ENCODE results near the gene ZFP36L1.

The ZFP36L1 gene

DNA sequence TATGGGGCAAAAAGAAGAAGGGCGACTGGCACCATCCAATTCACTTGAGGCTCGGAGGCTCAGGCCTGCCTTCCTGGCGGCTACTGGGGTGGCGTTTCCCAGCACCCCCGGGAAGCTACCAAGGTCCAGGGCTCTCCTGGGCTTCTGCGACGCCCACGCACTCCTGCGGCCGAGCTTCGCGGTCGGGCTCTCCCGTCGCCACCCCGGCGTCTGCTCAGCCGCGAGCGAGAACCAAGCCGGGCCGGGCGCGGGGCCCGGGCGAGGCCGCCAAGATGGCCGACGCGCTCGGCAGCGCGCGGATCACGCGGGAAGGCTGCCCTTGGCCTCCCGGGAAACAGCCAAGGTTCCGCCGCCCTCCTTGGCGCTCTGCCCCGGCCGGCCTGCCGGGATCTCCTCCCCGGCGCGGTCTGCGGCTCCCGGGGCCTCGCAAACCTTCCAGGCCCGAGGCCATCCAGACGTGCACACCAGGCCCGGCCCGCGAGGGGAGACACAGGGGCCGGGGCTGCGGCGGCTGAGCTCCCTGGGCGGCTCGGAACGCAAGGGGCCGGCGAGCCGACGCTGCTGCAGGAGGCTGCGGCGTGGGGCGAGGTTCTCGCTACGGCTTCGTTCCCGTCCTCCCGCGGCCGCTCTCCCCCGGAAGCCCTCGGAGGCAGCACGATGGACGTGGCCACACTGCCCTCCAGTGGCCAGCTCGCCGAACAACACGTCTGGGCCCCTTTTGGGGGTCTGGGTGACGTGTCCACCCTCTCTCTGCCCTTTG is 23.5 kb upstream of the ZFP36L1 start:
- peak in 3 of 4 experiments; percentile 82 to 85 (median 85) for DNase-seq (ENCODE audit: low read depth in 4 of 4, low spot score in 1 of 4)

- DNase-seq (ENCODE audit: low read depth in 4 of 4, low spot score in 1 of 4) = no peak
These were observed 22.7 kb upstream of the ZFP36L1 start for GRCh38 chr14:68815298-68816182.

DNA sequence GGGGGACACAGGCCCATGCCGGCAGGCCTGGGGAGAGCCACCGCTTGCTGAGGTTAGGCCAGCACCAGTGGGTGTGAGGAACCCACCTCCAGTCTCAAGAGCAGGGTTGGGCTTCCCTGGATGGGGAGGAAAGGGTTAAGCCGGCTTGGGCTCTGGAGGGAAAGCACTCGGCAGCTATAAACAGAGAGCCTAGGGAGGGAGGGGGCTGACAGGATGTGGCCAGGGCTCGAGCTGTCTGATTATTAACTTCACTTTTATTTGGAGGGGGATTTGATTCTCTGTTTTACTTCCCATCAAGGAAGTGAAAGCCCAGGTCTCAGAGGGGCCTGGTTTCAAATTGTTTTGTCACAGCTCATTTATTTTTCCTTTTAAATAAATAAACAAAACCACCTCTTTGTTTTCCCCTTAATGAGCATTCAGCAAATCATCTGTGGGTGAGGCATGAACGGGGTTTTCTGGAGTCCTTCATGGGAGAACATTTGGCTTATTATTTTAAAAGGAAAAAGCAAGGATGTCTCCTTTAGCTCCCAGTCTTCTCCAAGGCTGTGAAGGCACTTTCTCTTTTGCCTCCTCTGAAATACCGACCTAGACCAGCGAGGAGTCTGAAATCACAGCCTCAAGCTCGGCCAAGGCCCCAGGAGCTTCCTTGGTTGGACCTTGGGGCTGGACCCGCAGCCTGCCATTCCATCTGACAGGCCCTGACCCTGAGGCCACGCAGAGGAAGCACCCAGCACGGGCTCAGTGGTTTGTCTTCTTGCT is 21.9 kb upstream of the ZFP36L1 start:
- DNase-seq (ENCODE audit: low read depth in 4 of 4, low spot score in 1 of 4) = no peak

DNA sequence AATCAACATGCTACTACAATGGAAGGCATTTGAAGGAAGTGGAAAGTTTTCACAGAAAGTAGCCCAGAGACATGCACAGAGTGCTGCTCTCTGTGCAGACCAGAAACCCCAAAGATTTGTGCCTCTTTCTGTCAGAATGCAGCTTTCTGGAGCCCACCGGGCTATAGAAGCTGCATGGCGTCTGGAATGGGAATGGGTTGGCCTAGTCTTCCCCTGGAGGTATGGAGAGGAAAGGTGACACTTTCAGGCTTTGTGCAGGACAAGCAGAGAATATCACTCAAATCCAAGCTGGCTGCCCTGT is 21.3 kb upstream of the ZFP36L1 start:
- no peak for DNase-seq (ENCODE audit: low read depth in 4 of 4, low spot score in 1 of 4)

DNA sequence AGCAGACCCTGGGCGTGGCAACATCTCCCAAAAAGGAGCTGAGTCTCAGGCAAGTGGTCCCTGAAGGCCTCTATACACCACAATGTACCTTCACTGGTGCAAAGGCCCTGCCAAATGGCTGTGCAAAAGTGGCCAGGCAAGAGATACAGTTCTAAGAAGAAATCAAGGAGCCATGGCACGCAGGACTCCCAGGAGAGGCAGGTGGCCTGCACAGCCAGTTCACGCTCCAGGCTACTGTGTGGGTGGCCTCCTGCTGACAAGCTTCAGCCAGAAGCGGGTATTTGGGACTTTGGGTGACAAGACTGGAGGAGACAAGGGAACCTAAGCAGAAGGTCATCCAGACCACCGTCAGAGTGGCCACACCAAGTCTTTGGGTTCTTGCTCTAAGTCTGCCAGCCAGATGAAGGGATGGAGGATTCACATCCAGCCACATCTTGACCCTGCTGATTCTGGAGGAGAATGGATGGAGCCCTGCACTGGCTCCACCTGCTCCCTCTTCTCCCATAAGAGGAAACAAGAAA is 20.5 kb upstream of the ZFP36L1 start:
- DNase-seq (ENCODE audit: low read depth in 4 of 4, low spot score in 1 of 4) = no peak

DNA sequence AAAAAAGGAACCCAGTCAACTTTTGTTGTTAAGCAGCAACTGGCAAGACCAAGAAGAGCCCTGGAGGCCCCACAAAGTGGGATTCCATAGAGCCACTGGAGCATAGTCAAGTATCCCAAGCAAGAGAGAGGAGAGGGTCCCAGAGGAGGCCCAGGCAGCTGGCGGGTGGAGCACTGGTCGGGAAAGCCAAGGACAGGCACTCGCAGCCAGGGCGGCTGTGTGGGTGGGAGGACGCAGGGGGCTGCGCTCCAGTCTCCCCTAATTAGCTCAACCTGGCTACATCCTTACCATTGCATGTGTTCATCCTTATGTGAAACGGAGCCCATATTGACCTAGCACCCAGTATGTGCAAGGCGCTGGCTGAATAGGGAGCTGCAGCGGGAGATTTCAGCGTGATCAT is 18.3 kb upstream of the ZFP36L1 start:
- no peak for DNase-seq (ENCODE audit: low read depth in 4 of 4, low spot score in 1 of 4)

DNA sequence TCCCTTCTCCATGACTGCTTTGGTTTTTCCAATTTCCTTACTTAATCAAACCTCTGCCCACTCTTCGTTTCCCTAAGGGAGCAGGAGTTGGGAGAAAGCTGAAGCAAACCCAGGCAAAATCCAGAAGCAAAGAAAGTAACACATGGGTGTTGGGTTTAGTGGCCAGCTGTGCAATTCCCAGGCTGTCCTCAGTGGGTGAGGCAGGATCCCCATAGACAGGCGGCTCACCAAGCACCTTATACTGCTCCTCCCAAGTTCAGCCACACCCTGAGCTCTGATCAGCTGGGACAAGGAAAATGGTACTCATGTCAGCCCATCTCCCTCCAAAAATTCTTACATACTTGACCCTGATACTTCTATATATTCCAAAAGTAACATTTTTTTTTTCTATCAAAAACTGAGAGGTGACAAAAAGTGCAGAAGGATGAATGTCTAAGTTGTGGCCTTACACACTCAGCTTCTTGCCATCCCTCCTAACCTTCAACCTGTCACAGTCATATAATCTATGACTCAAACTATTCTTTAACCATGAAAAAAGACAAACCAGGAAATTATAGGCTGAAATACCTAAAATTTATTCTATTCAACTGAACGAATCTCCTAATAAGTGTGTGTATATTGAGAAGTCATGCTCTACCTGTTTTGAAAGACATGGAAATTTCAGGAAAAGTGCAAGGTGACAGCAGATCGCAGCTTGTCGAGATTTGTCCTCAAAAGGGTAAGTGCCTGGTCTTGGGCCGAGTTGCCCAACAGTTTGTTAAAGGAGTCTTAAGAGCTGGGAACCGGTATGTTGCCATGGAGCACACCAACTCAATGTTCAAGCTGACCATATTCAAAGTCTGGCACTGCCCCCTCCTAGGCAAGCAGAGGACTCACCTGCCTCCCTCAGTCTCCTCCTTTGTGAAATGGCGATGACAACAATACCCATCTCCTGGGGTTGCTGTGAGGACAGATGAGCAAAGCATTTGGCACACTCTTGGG is 17.6 kb upstream of the ZFP36L1 start:
- DNase-seq (ENCODE audit: low read depth in 4 of 4, low spot score in 1 of 4) = no peak

- no peak for DNase-seq (ENCODE audit: low read depth in 4 of 4, low spot score in 1 of 4)
These were observed 16.7 kb upstream of the ZFP36L1 start for GRCh38 chr14:68809524-68809923.

- DNase-seq (ENCODE audit: low read depth in 4 of 4, low spot score in 1 of 4) = no peak
These were observed 16.0 kb upstream of the ZFP36L1 start for GRCh38 chr14:68808696-68809480.

- no peak for DNase-seq (ENCODE audit: low read depth in 4 of 4, low spot score in 1 of 4)
These were observed 15.1 kb upstream of the ZFP36L1 start for GRCh38 chr14:68807987-68808386.

- no peak for DNase-seq (ENCODE audit: low read depth in 4 of 4, low spot score in 1 of 4)
These were observed 14.3 kb upstream of the ZFP36L1 start for GRCh38 chr14:68807148-68807600.

DNA sequence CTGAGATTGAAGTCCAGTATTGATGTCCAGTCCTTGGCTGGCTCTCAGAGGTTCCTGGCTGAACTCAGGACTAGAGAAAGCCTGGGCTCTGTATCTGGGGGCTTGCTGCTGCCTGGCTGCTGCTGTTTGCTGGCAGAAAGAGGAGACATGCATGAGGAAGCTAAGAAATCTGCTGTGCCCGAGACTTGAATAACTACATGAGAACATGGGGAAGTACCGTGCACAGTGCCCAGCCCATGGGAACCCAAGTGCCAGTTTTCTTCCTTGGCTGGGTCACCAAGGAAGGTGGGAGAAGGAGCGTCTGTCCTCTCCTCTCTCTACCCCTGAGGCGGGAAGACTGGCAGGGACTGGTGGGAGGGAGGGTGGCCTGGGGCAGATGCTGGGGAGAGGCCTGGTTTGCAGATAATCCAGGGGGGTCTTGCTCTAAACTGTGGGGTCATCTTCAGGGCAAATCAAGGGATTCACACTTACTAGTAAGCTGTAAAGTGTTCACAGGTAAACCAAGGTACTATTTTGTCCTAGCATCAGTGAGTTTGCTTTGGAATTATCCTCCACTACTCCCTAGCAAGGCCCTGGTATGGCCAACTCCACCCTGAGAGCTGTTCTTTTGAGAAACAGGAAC is 13.8 kb upstream of the ZFP36L1 start:
- no peak for DNase-seq (ENCODE audit: low read depth in 4 of 4, low spot score in 1 of 4)

DNA sequence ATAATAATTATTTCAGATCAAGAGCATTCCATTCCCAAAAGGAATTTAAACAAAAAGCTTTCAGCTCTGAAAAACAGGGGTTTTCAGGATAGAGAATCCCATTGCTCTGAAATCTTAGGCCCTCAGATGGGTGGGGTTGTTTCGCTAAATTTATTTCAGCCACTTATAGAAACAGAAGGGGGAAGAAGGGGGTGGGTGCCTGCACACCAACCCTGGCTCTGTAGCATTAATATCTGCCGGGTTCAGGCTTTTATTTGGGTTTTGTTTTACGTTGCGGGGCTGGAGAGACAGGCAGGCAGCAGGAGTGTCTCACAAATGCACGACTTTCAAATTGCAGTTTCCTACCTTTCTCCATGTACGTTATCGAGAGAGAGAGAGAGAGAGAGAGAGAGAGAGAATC is 12.5 kb upstream of the ZFP36L1 start:
- no peak for DNase-seq (ENCODE audit: low read depth in 4 of 4, low spot score in 1 of 4)

DNA sequence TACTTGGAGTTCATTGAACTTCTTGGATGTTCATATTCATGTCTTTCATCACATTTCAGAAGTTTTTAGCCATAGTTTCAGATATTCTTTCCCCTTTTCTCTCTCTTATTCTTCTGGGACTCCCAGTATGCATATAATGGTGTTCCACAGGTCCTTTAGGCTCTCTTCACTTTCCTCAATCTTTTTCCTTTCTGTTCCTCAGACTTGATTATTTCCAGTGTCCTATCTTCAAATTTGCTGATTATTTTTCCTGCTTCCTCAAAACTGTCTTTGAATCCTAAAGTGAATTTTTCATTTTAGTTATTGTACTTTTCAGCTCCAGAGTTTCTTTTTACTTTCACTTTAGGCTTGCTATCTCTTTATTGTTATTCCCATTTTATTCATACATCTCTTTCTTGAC is 8.8 kb upstream of the ZFP36L1 start:
- no peak for DNase-seq (ENCODE audit: low read depth in 4 of 4, low spot score in 1 of 4)

DNA sequence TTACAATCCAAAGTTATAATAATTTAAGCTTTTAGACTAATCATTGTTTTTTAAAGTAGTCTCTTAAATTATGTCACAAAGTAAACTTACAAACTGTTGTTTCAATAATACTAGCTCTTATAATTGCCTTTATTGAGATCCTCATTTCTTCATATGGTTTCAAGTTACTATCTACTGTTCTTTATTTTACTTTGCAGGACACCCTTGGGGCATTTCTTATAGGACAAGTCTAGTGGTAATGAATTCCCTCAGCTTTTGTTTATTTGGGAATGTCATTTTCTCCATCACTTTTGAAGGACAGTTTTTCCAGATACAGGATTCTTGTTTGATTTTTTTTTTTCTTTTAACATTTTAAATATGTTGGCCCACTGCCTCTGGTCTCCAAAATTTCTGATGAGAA is 8.1 kb upstream of the ZFP36L1 start:
- no peak for DNase-seq (ENCODE audit: low read depth in 4 of 4, low spot score in 1 of 4)

DNA sequence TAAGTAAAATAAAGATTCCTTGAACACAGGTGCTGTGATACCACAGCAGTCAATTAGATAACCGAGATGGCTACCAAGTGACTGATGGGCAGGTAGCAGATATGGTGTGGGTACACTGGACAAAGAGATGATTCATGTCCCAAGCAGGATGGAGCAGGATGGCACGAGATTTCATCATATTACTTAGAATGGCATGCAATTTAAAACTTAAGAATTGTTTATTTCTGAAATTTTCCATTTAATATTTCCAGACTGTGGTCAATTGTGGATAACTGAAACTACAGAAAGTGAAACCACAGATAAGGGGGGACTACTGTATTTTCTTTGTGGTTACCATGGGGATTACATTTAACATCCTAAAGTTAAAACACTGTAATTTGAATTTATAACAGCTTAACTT is 7.5 kb upstream of the ZFP36L1 start:
- no peak for DNase-seq (ENCODE audit: low read depth in 4 of 4, low spot score in 1 of 4)

DNA sequence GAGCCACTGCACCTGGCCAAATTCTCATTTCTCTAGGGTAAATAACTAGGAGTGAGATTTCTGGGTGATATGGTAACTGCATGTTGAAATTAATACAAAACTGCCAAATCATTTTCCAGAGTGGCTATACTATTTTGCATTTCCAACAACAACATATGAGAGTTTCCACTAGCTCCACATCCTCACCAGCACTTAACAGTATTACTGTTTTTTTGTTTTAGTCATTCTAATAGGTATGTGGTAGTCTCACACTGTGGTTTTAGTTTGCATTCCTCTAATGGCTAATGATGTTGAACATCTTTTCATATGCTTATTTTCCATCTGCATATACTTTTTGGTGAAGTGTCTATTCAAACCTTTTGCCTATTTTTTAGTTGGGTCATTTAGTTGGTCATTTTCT is 5.8 kb upstream of the ZFP36L1 start:
- DNase-seq (ENCODE audit: low read depth in 4 of 4, low spot score in 1 of 4) = no peak

DNA sequence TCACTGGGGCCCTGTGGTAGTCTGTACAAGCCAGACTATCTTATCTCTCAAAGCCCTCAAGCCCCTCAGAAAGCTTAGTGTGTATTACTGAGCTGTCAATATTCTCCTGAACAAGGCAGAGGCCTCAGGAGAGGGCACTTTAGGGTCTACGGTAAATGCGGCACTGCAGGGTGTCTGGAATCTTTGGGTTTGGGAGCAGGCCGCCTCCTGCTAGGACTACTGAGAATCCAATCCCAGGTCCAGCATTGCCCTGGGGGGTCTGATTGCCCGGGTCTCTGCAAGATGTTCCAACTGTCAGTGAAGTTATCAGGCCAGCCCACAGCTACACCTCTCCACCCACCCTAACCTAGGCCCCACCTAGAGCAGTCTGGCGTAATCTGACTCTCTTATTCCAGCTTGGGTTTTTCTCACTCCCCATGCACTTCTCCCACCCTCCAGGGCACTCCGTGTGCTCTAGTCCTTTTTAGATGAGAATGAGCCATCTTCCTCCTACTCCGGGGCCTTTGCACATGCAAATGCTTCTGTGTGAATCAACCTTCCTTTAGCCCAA is 4.3 kb upstream of the ZFP36L1 start:
- DNase-seq (ENCODE audit: low read depth in 4 of 4, low spot score in 1 of 4) = no peak
